HCT116 (cell line): Measurements from ENCODE around the gene LRP1. TPM values are rescaled to one million over a fixed set of nuclear protein-coding genes. Genes with fewer than 3 reads are reported as not detected.

Experiments
- ATAC-seq: fragments of 200-7000 bp; cut with Tn5 transposase; 2 replicates; pipeline ENCODE4 v1.9.1; 2020; ENCODE audit warnings: mild to moderate bottlenecking, moderate library complexity
- BruUV-seq: library from RNA; stranded (reverse); fragments of 400-500 nt; replicated peaks from 2 replicates; lab custom pipeline; 2021; lab: Mats Ljungman, UMichigan
- CTCF ChIA-PET: fragments of 300-600 bp; sonication (Branson Sonifier 250); formaldehyde crosslinking; loops from one replicate; lab custom pipeline; 2021; ENCODE audit warnings: antibody characterized with exemption; lab: Charles Lee
- POLR2A ChIA-PET: fragments of 300-600, 350-600 bp; sonication (Branson Sonifier 250); formaldehyde crosslinking; loops from one replicate; lab custom pipeline; 2021; ENCODE audit warnings: antibody characterized with exemption; lab: Charles Lee
- RAD21 ChIA-PET, 2 experiments: fragments of 300-600 bp; sonication (Branson Sonifier 250); formaldehyde crosslinking; loops; one replicate each; lab custom pipeline; 2023; ENCODE audit warnings: low total read pairs in 2 of 2; ENCODE audit not compliant: uncharacterized antibody in 2 of 2, unreplicated experiment in 2 of 2, low non-redundant PET in 1 of 2; lab: Charles Lee
- DNase-seq: peaks from one replicate; pipeline ENCODE4 v3.0.0-alpha.2; 2010; ENCODE audit warnings: low read depth, low spot score
- H2AFZ ChIP-seq: fragments of 200-600 bp; shearing (Covaris generic), sonication (generic); 2 replicates; pipeline ENCODE4 v1.6.1; 2017; ENCODE audit warnings: low read depth, mixed run types, mixed read lengths, antibody characterized with exemption, low read length; ENCODE audit not compliant: poor library complexity, severe bottlenecking
- H3K27ac ChIP-seq: 2 replicates; pipeline ENCODE4 v1.5.1; 2012; ENCODE audit warnings: low read depth, low read length
- H3K27me3 ChIP-seq: fragments of 200-600 bp; sonication (generic); 2 replicates; pipeline ENCODE4 v1.6.1; 2016; ENCODE audit warnings: mixed run types, low read length, mixed read lengths; ENCODE audit not compliant: insufficient read depth
- H3K36me3 ChIP-seq, 2 experiments: fragments of 200-500 bp in 1 of 2; fragments of 200-600 bp in 1 of 2; sonication (Bioruptor generic) in 1 of 2; sonication (generic) in 1 of 2; 2 replicates each; pipeline versions ENCODE4 v1.5.1 to v1.6.1; 2014 to 2016; ENCODE audit warnings: low read length in 2 of 2, inconsistent platforms in 1 of 2, mixed read lengths in 1 of 2, mixed run types in 1 of 2; ENCODE audit not compliant: insufficient read depth in 2 of 2, control insufficient read depth in 1 of 2
- H3K4me1 ChIP-seq, 2 experiments: fragments of 200-600 bp in 1 of 2; sonication (generic) in 1 of 2; 2 replicates each; pipeline versions ENCODE4 v1.5.1 to v1.6.1; 2012 to 2017; ENCODE audit warnings: low read length in 2 of 2, inconsistent platforms in 1 of 2, mild to moderate bottlenecking in 1 of 2, mixed read lengths in 1 of 2, mixed run types in 1 of 2, moderate library complexity in 1 of 2; ENCODE audit not compliant: insufficient read depth in 2 of 2, control insufficient read depth in 1 of 2
- H3K4me2 ChIP-seq: fragments of 200-600 bp; sonication (generic); 2 replicates; pipeline ENCODE4 v1.6.1; 2017; ENCODE audit warnings: mixed run types, low read length, mixed read lengths
- H3K4me3 ChIP-seq, 2 experiments: fragments of 200-600 bp in 1 of 2; sonication (generic) in 1 of 2; replicated peaks in 1 of 2; 2 replicates each; pipeline ENCODE4 v1.5.1; 2011 to 2016; ENCODE audit warnings: low read length in 2 of 2, control low read depth in 1 of 2, low read depth in 1 of 2, mild to moderate bottlenecking in 1 of 2, mixed read lengths in 1 of 2, mixed run types in 1 of 2
- H3K79me2 ChIP-seq: fragments of 200-600 bp; sonication (generic); 2 replicates; pipeline ENCODE4 v1.6.1; 2017; ENCODE audit warnings: mild to moderate bottlenecking, mixed run types, low read length, moderate library complexity, mixed read lengths; ENCODE audit not compliant: insufficient read depth
- H3K9ac ChIP-seq: fragments of 200-600 bp; sonication (generic); 2 replicates; pipeline ENCODE4 v1.6.1; 2016; ENCODE audit warnings: low read length, mixed read lengths
- H3K9me2 ChIP-seq: fragments of 200-600 bp; sonication (generic), shearing (Covaris generic); 2 replicates; pipeline ENCODE4 v1.6.1; 2017; ENCODE audit warnings: mixed run types, mild to moderate bottlenecking, moderate library complexity; ENCODE audit not compliant: insufficient read depth
- H3K9me3 ChIP-seq, 2 experiments: fragments of 200-500 bp in 1 of 2; fragments of 200-600 bp in 1 of 2; sonication (Bioruptor generic) in 1 of 2; sonication (generic) in 1 of 2; 2 replicates each; pipeline ENCODE4 v1.6.1; 2014 to 2017; ENCODE audit warnings: low read length in 2 of 2, mixed read lengths in 2 of 2, inconsistent platforms in 1 of 2, low read depth in 1 of 2, mild to moderate bottlenecking in 1 of 2, mixed run types in 1 of 2, moderate library complexity in 1 of 2; ENCODE audit not compliant: control insufficient read depth in 1 of 2, insufficient read depth in 1 of 2
- H4K20me1 ChIP-seq: fragments of 200-600 bp; sonication (generic), shearing (Covaris generic); 2 replicates; pipeline ENCODE4 v1.6.1; 2017; ENCODE audit warnings: mixed run types, mild to moderate bottlenecking, moderate library complexity; ENCODE audit not compliant: insufficient read depth
- CEBPB ChIP-seq: IDR thresholded peaks from 2 replicates; pipeline ENCODE4 v1.6.1; 2012; ENCODE audit warnings: low read depth
- CTCF ChIP-seq, 3 experiments: fragments of 200-600 bp in 1 of 3; sonication (generic) in 1 of 3; IDR thresholded peaks in 2 of 3; conservative IDR thresholded peaks in 1 of 3; 2 replicates each; pipeline ENCODE4 v1.5.1; 2012 to 2017; ENCODE audit warnings: low read depth in 2 of 3, low read length in 2 of 3, antibody characterized with exemption in 1 of 3, borderline replicate concordance in 1 of 3, control low read depth in 1 of 3, mild to moderate bottlenecking in 1 of 3, mixed read lengths in 1 of 3, mixed run types in 1 of 3, moderate library complexity in 1 of 3; ENCODE audit not compliant: insufficient read depth in 1 of 3
- ELF1 ChIP-seq: IDR thresholded peaks from 2 replicates; pipeline ENCODE4 v1.6.1; 2012; ENCODE audit warnings: low read depth, borderline replicate concordance
- EZH2phosphoT487 ChIP-seq: fragments of 200-600 bp; IDR thresholded peaks from 2 replicates; pipeline ENCODE4 v1.6.1; 2018; ENCODE audit warnings: antibody characterized with exemption, borderline replicate concordance
- JUND ChIP-seq: IDR thresholded peaks from 2 replicates; pipeline ENCODE4 v1.6.1; 2012
- POLR2A ChIP-seq: IDR thresholded peaks from 2 replicates; pipeline ENCODE4 v1.7.0; 2011; ENCODE audit warnings: borderline replicate concordance; ENCODE audit not compliant: insufficient read depth, insufficient read length; ENCODE audit errors: extremely low read depth
- POLR2AphosphoS5 ChIP-seq: IDR thresholded peaks from 2 replicates; pipeline ENCODE4 v1.6.1; 2011; ENCODE audit warnings: mild to moderate bottlenecking, low read depth, low read length, moderate library complexity
- RAD21 ChIP-seq: IDR thresholded peaks from 2 replicates; pipeline ENCODE4 v1.6.1; 2012; ENCODE audit warnings: low read depth, mild to moderate bottlenecking
- REST ChIP-seq: IDR thresholded peaks from 2 replicates; pipeline ENCODE4 v1.6.1; 2012; ENCODE audit warnings: low read depth
- SP1 ChIP-seq: IDR thresholded peaks from 2 replicates; pipeline ENCODE4 v1.6.1; 2012; ENCODE audit warnings: low read depth
- TCF7L2 ChIP-seq: IDR thresholded peaks from 2 replicates; pipeline ENCODE4 v1.7.0; 2011; ENCODE audit warnings: borderline replicate concordance, inconsistent platforms; ENCODE audit not compliant: insufficient read depth, insufficient read length; ENCODE audit errors: extremely low read depth
- ZBTB33 ChIP-seq: IDR thresholded peaks from 2 replicates; pipeline ENCODE4 v1.6.1; 2011; ENCODE audit warnings: mild to moderate bottlenecking, low read length, moderate library complexity; ENCODE audit not compliant: insufficient replicate concordance; ENCODE audit errors: extremely low read depth
- ZNF274 ChIP-seq: fragments of 200-500 bp; sonication (Bioruptor generic); IDR thresholded peaks from 2 replicates; pipeline ENCODE4 v1.6.1; 2014; ENCODE audit warnings: mild to moderate bottlenecking, low read depth, low read length, inconsistent platforms
- intact Hi-C: fragments of 100-400 bp; cut with micrococcal nuclease; formaldehyde crosslinking; loops from 2 replicates; pipeline ENCODE4 v1.10.0; 2022
- total RNA-seq: library from RNA; stranded (reverse); gene quantifications from one replicate; pipeline ENCODE4 v1.2.1, GENCODE V29; 2021; ENCODE audit not compliant: unreplicated experiment

LRP1 gene
- total RNA-seq, 1 experiment from 2014 or later = 12.0 TPM

- no peak for TF ChIP-seq CTCF (IDR thresholded peaks at IDR 0.05 in 2 of 3, conservative IDR thresholded peaks at IDR 0.05 in 1 of 3; ENCODE audit: borderline replicate concordance in 1 of 3, insufficient read depth in 1 of 3, low read depth in 2 of 3, low read length in 2 of 3)
- no peak for TF ChIP-seq ZNF274
- no peak for TF ChIP-seq CEBPB
- no peak for TF ChIP-seq JUND
- TF ChIP-seq, all 23 proteins: peak for 0
Observed at GRCh38 chr12:57164966-57165625, 36.8 kb downstream of the LRP1 start (continued).

DNA sequence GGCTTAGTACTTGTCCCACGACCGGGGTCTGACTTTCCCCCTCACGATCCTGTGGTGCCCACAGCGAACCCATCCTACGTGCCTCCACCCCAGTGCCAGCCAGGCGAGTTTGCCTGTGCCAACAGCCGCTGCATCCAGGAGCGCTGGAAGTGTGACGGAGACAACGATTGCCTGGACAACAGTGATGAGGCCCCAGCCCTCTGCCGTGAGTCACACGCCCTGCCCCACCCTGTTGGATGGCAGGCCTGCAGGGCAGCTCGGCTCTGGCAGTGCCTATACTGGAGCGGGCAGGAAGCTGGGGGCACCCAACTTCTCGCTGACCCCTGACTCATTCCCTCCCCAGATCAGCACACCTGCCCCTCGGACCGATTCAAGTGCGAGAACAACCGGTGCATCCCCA, 37.5 kb downstream of the LRP1 start:
- H3K79me2 ChIP-seq = no peaks in the 10 kb centered on the region
- DNase-seq (peak; percentile 36), ATAC-seq (peak; percentile 97)
- ChIA-PET CTCF (interaction anchor here (0.6 to 2.2 kb wide), 3 partner anchors 9 to 77 kb away, joined by 3 to 10 read pairs (median 4); no protein-coding TSS in a partner anchor), RAD21 (no interaction called here), POLR2A (interaction anchor here (0.6 kb wide), 2 partner anchors 17 to 478 kb away, joined by 3 read pairs; partner anchors contain the start of gene PTGES3)
- no peaks in the 10 kb centered on the region for H3K9me2 ChIP-seq
- H2AFZ ChIP-seq = no peak overlapping the region
- H3K27ac ChIP-seq = no peak overlapping the region; the same call in 1 of the 2 replicates
- peak overlapping the region; percentile 32; the same call in 1 of the 2 replicates for H3K9ac ChIP-seq
- H3K27me3 ChIP-seq = no peaks in the 10 kb centered on the region
- H3K4me3 ChIP-seq = peak overlapping the region in 1 of 2 experiments; percentile 15; a peak in 1 of 4 replicates
- BruUV-seq = no TSS peak
- peak overlapping the region; percentile 56 for H3K4me2 ChIP-seq
- H3K9me3 ChIP-seq = no peaks in the 10 kb centered on the region
- intact Hi-C loops = no loop called here
- H3K4me1 ChIP-seq = peaks cover 14 to 31% of the 10 kb centered on the region in 2 experiments
- H4K20me1 ChIP-seq = no peaks in the 10 kb centered on the region
- TF ChIP-seq CEBPB (no peak), TCF7L2 (no peak), POLR2AphosphoS5 (no peak), REST (no peak), RAD21 (no peak), SP1 (no peak; the same call in none of the 2 replicates), JUND (no peak; the same call in 1 of the 2 replicates), EZH2phosphoT487 (no peak), ZBTB33 (no peak), ELF1 (no peak), POLR2A (no peak)
- no peaks in the 10 kb centered on the region for H3K36me3 ChIP-seq
